GM12878 (cell line): Measurements from ENCODE around the gene ARHGEF7.

ENCODE experiments used
- PML ChIP-seq: IDR thresholded peaks from 2 replicates; pipeline ENCODE4 v1.6.1; 2012; ENCODE audit warnings: low read length, inconsistent platforms
- SPI1 ChIP-seq: IDR thresholded peaks from 2 replicates; pipeline ENCODE4 v1.6.1; 2011; ENCODE audit warnings: low read depth, mild to moderate bottlenecking, low read length, moderate library complexity, borderline replicate concordance; ENCODE audit not compliant: insufficient read depth
- YY1 ChIP-seq: IDR thresholded peaks from 2 replicates; pipeline ENCODE4 v1.6.1; 2011; ENCODE audit warnings: low read depth, mild to moderate bottlenecking, low read length
- ZSCAN29 ChIP-seq: fragments of 450-650 bp; IDR thresholded peaks from 2 replicates; pipeline ENCODE4 v1.6.1; 2017; ENCODE audit warnings: mild to moderate bottlenecking, moderate library complexity
- TF ChIP-seq, protein P1 (sequence below), 3 experiments: IDR thresholded peaks in 2 of 3; conservative IDR thresholded peaks in 1 of 3; 2 replicates each; pipeline ENCODE4 v1.5.1; 2011; ENCODE audit warnings: low read depth in 3 of 3, low read length in 3 of 3, mild to moderate bottlenecking in 3 of 3, control low read depth in 2 of 3, moderate library complexity in 2 of 3, inconsistent platforms in 1 of 3, mixed read lengths in 1 of 3; ENCODE audit not compliant: control insufficient read depth in 2 of 3, insufficient read depth in 1 of 3; ENCODE audit errors: extremely low read depth in 1 of 3
- TF ChIP-seq, protein P2 (sequence below): IDR thresholded peaks from 2 replicates; pipeline ENCODE4 v1.6.1; 2011; ENCODE audit warnings: borderline replicate concordance, low read depth, mild to moderate bottlenecking, moderate library complexity, mixed read lengths, low read length; ENCODE audit not compliant: insufficient read depth; ENCODE audit errors: extremely low read length

DNA sequence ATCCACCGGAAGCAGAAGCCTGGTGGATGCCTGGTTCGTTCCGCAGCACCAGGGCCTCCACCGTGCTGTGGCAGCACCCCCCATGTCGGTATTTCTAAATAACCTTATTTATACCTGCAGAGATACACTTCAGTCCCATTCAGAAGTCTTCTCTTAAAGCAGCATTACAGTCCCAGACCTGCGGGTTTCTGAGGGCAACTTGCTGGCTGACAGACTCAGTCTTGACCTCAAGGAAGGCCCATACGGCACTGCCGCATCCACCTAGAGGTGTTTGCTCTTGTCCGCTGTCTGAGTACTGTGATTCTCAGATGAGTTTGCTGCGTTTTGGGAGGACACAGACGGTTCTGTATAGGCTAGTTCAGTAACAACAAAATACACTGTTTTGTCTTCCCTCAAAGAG is 188.4 kb downstream of the ARHGEF7 start:
- TF ChIP-seq, protein P1, sequence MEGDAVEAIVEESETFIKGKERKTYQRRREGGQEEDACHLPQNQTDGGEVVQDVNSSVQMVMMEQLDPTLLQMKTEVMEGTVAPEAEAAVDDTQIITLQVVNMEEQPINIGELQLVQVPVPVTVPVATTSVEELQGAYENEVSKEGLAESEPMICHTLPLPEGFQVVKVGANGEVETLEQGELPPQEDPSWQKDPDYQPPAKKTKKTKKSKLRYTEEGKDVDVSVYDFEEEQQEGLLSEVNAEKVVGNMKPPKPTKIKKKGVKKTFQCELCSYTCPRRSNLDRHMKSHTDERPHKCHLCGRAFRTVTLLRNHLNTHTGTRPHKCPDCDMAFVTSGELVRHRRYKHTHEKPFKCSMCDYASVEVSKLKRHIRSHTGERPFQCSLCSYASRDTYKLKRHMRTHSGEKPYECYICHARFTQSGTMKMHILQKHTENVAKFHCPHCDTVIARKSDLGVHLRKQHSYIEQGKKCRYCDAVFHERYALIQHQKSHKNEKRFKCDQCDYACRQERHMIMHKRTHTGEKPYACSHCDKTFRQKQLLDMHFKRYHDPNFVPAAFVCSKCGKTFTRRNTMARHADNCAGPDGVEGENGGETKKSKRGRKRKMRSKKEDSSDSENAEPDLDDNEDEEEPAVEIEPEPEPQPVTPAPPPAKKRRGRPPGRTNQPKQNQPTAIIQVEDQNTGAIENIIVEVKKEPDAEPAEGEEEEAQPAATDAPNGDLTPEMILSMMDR (IDR thresholded peaks at IDR 0.05 in 2 of 3, conservative IDR thresholded peaks at IDR 0.05 in 1 of 3; ENCODE audit: control insufficient read depth in 2 of 3, extremely low read depth in 1 of 3, insufficient read depth in 1 of 3, low read depth in 3 of 3, low read length in 3 of 3) = no peak
- TF ChIP-seq SPI1 (no peak), YY1 (no peak), PML (no peak), ZSCAN29 (no peak)
- TF ChIP-seq, protein P2, sequence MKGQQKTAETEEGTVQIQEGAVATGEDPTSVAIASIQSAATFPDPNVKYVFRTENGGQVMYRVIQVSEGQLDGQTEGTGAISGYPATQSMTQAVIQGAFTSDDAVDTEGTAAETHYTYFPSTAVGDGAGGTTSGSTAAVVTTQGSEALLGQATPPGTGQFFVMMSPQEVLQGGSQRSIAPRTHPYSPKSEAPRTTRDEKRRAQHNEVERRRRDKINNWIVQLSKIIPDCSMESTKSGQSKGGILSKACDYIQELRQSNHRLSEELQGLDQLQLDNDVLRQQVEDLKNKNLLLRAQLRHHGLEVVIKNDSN = no peak
